Measurements from ENCODE around the gene TNFRSF12A. TPM values are rescaled to one million over a fixed set of nuclear protein-coding genes. Genes with fewer than 3 reads are reported as not detected.

Gene TNFRSF12A
- total and polyA plus RNA-seq, 10 of the 15 experiments (the other 5 are each of a cell fraction or from before 2014, with no cell fraction given), result 0.35 to 1.7 (median 1.2) TPM; not detected in 2

DNA sequence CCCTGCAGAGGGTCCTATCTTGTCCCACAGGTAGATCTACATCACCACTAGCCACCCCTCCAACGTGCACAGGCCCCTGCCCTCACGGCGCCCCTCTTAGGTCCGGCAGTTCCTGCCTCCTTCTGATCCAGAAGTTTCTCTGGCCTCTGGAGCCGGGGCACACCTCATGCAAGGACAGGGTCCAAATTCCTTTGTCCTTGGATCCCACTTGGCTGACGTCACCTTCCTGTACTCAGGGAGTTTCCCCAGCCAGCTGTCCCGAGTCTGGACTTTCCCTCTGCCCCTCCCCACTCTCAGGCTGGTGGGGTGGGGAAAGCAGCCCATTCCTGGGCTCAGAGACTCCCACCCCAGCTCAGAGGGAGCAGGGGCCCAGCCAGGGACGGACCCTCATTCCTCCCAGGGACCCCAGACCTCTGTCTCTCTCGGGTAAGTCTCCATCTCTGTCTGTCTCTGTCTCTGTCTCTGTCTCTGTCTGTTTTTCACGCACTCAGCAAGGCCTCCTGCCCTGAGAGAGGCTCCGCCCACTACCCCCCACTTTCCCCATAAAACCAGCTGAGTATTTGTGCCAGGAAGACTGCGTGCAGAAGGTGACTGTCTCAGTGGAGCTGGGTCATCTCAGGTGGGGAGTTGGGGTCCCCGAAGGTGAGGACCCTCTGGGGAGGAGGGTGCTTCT lies 45.0 kb downstream of the TNFRSF12A start, which contains the start of gene IL32 (continued):
- TF ChIP-seq CREM (IDR thresholded peaks at IDR 0.05; ENCODE audit: low read depth), result peak; percentile 55; the same call in 1 of the 2 replicates
- TF ChIP-seq GATAD2B (conservative IDR thresholded peaks at IDR 0.05; ENCODE audit: low read depth), result peak; percentile 69
- TF ChIP-seq SMARCA5 (IDR thresholded peaks at IDR 0.05), result no peak
- TF ChIP-seq ZZZ3 (IDR thresholded peaks at IDR 0.05; ENCODE audit: control insufficient read depth, insufficient read length, low read depth), result no peak
- peak; percentile 93 for TF ChIP-seq RELA (IDR thresholded peaks at IDR 0.05; ENCODE audit: borderline replicate concordance, partially characterized antibody)
- TF ChIP-seq, protein P1, sequence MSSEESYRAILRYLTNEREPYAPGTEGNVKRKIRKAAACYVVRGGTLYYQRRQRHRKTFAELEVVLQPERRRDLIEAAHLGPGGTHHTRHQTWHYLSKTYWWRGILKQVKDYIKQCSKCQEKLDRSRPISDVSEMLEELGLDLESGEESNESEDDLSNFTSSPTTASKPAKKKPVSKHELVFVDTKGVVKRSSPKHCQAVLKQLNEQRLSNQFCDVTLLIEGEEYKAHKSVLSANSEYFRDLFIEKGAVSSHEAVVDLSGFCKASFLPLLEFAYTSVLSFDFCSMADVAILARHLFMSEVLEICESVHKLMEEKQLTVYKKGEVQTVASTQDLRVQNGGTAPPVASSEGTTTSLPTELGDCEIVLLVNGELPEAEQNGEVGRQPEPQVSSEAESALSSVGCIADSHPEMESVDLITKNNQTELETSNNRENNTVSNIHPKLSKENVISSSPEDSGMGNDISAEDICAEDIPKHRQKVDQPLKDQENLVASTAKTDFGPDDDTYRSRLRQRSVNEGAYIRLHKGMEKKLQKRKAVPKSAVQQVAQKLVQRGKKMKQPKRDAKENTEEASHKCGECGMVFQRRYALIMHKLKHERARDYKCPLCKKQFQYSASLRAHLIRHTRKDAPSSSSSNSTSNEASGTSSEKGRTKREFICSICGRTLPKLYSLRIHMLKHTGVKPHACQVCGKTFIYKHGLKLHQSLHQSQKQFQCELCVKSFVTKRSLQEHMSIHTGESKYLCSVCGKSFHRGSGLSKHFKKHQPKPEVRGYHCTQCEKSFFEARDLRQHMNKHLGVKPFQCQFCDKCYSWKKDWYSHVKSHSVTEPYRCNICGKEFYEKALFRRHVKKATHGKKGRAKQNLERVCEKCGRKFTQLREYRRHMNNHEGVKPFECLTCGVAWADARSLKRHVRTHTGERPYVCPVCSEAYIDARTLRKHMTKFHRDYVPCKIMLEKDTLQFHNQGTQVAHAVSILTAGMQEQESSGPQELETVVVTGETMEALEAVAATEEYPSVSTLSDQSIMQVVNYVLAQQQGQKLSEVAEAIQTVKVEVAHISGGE (CRISPR knock-in tag; IDR thresholded peaks at IDR 0.05), result no peak
- TF ChIP-seq POU2F2 (IDR thresholded peaks at IDR 0.05; ENCODE audit: borderline replicate concordance, low read depth, low read length), result no peak; the same call in 2 of the 3 replicates
- TF ChIP-seq, protein P2, sequence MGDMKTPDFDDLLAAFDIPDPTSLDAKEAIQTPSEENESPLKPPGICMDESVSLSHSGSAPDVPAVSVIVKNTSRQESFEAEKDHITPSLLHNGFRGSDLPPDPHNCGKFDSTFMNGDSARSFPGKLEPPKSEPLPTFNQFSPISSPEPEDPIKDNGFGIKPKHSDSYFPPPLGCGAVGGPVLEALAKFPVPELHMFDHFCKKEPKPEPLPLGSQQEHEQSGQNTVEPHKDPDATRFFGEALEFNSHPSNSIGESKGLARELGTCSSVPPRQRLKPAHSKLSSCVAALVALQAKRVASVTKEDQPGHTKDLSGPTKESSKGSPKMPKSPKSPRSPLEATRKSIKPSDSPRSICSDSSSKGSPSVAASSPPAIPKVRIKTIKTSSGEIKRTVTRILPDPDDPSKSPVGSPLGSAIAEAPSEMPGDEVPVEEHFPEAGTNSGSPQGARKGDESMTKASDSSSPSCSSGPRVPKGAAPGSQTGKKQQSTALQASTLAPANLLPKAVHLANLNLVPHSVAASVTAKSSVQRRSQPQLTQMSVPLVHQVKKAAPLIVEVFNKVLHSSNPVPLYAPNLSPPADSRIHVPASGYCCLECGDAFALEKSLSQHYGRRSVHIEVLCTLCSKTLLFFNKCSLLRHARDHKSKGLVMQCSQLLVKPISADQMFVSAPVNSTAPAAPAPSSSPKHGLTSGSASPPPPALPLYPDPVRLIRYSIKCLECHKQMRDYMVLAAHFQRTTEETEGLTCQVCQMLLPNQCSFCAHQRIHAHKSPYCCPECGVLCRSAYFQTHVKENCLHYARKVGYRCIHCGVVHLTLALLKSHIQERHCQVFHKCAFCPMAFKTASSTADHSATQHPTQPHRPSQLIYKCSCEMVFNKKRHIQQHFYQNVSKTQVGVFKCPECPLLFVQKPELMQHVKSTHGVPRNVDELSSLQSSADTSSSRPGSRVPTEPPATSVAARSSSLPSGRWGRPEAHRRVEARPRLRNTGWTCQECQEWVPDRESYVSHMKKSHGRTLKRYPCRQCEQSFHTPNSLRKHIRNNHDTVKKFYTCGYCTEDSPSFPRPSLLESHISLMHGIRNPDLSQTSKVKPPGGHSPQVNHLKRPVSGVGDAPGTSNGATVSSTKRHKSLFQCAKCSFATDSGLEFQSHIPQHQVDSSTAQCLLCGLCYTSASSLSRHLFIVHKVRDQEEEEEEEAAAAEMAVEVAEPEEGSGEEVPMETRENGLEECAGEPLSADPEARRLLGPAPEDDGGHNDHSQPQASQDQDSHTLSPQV (IDR thresholded peaks at IDR 0.05), result 0 out of 2 replicates have a peak, but pooled peaks have one; percentile 10
- TF ChIP-seq RCOR1 (conservative IDR thresholded peaks at IDR 0.05; ENCODE audit: low read depth, low read length), result no peak
- TF ChIP-seq, protein P3, sequence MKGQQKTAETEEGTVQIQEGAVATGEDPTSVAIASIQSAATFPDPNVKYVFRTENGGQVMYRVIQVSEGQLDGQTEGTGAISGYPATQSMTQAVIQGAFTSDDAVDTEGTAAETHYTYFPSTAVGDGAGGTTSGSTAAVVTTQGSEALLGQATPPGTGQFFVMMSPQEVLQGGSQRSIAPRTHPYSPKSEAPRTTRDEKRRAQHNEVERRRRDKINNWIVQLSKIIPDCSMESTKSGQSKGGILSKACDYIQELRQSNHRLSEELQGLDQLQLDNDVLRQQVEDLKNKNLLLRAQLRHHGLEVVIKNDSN (IDR thresholded peaks at IDR 0.05; ENCODE audit: borderline replicate concordance, extremely low read length, insufficient read depth, low read depth, low read length), result no peak
- no peak for TF ChIP-seq PAX8 (IDR thresholded peaks at IDR 0.05)
- TF ChIP-seq KLF5 (IDR thresholded peaks at IDR 0.05; ENCODE audit: partially characterized antibody), result no peak
- TF ChIP-seq, protein P4, sequence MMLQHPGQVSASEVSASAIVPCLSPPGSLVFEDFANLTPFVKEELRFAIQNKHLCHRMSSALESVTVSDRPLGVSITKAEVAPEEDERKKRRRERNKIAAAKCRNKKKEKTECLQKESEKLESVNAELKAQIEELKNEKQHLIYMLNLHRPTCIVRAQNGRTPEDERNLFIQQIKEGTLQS (IDR thresholded peaks at IDR 0.05; ENCODE audit: borderline replicate concordance, extremely low read depth, low read depth, low read length), result no peak
- TF ChIP-seq CHD2 (IDR thresholded peaks at IDR 0.05; ENCODE audit: borderline replicate concordance, low read depth, low read length), result peak; percentile 74
- TF ChIP-seq FOXM1 (IDR thresholded peaks at IDR 0.05; ENCODE audit: low read depth, low read length), result no peak
- peak; percentile 18 for TF ChIP-seq MEF2B (IDR thresholded peaks at IDR 0.05; ENCODE audit: partially characterized antibody, poor library complexity, severe bottlenecking)
- TF ChIP-seq TCF7 (IDR thresholded peaks at IDR 0.05; ENCODE audit: borderline replicate concordance), result no peak
